Astrocyte (in vitro differentiated cells and primary cell): ENCODE results near the gene AP5S1. TPM values are rescaled to one million over a fixed set of nuclear protein-coding genes. Genes with fewer than 3 reads are reported as not detected.

ENCODE experiments used
- DNase-seq: peaks from one replicate; pipeline ENCODE4 v3.0.0-alpha.2; 2010; ENCODE audit warnings: low read depth
- FAIRE-seq: peaks from 2 replicates; lab custom pipeline; 2011; peaks lifted over from hg19 to GRCh38; lab: Jason Lieb, UNC
- H2AFZ ChIP-seq: 2 replicates; pipeline ENCODE4 v1.6.0; 2012; ENCODE audit warnings: low read depth, low read length, inconsistent platforms
- H3K27ac ChIP-seq: 2 replicates; pipeline ENCODE4 v1.5.1; 2011; ENCODE audit warnings: low read depth, low read length, inconsistent platforms
- H3K27me3 ChIP-seq: 2 replicates; pipeline ENCODE4 v1.6.0; 2011; ENCODE audit warnings: low read length, inconsistent platforms; ENCODE audit not compliant: insufficient read depth
- H3K36me3 ChIP-seq: 2 replicates; pipeline ENCODE4 v1.5.1; 2011; ENCODE audit warnings: low read length, inconsistent platforms; ENCODE audit not compliant: insufficient read depth
- H3K4me1 ChIP-seq: 2 replicates; pipeline ENCODE4 v1.5.1; 2011; ENCODE audit warnings: low read length, inconsistent platforms; ENCODE audit not compliant: insufficient read depth
- H3K4me2 ChIP-seq: 2 replicates; pipeline ENCODE4 v1.6.0; 2012; ENCODE audit warnings: low read length, inconsistent platforms
- H3K4me3 ChIP-seq: 2 replicates; pipeline ENCODE4 v1.5.1; 2011; ENCODE audit warnings: low read depth, mild to moderate bottlenecking, low read length, inconsistent platforms; ENCODE audit not compliant: insufficient read depth
- H3K79me2 ChIP-seq: 2 replicates; pipeline ENCODE4 v1.6.0; 2012; ENCODE audit warnings: mild to moderate bottlenecking, low read length, inconsistent platforms; ENCODE audit not compliant: insufficient read depth
- H3K9ac ChIP-seq: 2 replicates; pipeline ENCODE4 v1.6.0; 2012; ENCODE audit warnings: mild to moderate bottlenecking, low read length, inconsistent platforms
- H3K9me3 ChIP-seq: 2 replicates; pipeline ENCODE4 v1.5.1; 2012; ENCODE audit warnings: low read depth, mild to moderate bottlenecking, low read length, inconsistent platforms; ENCODE audit not compliant: insufficient read depth
- H4K20me1 ChIP-seq: 2 replicates; pipeline ENCODE4 v1.6.0; 2012; ENCODE audit warnings: low read length, inconsistent platforms; ENCODE audit not compliant: insufficient read depth
- H3K27ac Mint-ChIP-seq: one replicate; pipeline ENCODE4 v1.8.0; 2021; ENCODE audit warnings: mild to moderate bottlenecking, mixed read lengths; ENCODE audit not compliant: unreplicated experiment
- H3K27me3 Mint-ChIP-seq: one replicate; pipeline ENCODE4 v1.8.0; 2021; ENCODE audit warnings: low read depth, mixed read lengths; ENCODE audit not compliant: unreplicated experiment
- H3K36me3 Mint-ChIP-seq: one replicate; pipeline ENCODE4 v1.8.0; 2021; ENCODE audit warnings: low read depth, mixed read lengths; ENCODE audit not compliant: unreplicated experiment
- H3K4me1 Mint-ChIP-seq: one replicate; pipeline ENCODE4 v1.8.0; 2021; ENCODE audit warnings: low read depth, mixed read lengths; ENCODE audit not compliant: unreplicated experiment
- H3K4me3 Mint-ChIP-seq: one replicate; pipeline ENCODE4 v1.8.0; 2021; ENCODE audit warnings: mild to moderate bottlenecking, moderate library complexity, mixed read lengths; ENCODE audit not compliant: unreplicated experiment
- H3K9me3 Mint-ChIP-seq: one replicate; pipeline ENCODE4 v1.8.0; 2021; ENCODE audit warnings: mild to moderate bottlenecking, mixed read lengths; ENCODE audit not compliant: unreplicated experiment
- CTCF ChIP-seq: IDR thresholded peaks from 2 replicates; pipeline ENCODE4 v1.5.1; 2011; ENCODE audit warnings: low read depth, mild to moderate bottlenecking, inconsistent platforms, low read length, moderate library complexity; ENCODE audit not compliant: insufficient read depth
- EZH2 ChIP-seq: IDR thresholded peaks from 2 replicates; pipeline ENCODE4 v1.6.1; 2012; ENCODE audit warnings: mild to moderate bottlenecking, low read length, inconsistent platforms; ENCODE audit not compliant: insufficient read depth
- total RNA-seq: library from RNA; stranded (reverse); gene quantifications from 2 replicates; pipeline ENCODE4 v1.2.1, GENCODE V29; 2021

AP5S1 gene
- total RNA-seq, 1 donor from 2014 or later: 12.6 TPM

GRCh38 chr20:3818155-3819151 is 1.9 kb upstream of the AP5S1 start:
- Histone ChIP-seq H3K36me3 (peaks cover 6% of the 10 kb centered on the region), H3K27ac (no peak overlapping the region), H3K9ac (no peak overlapping the region), H2AFZ (no peak overlapping the region), H3K4me2 (no peak overlapping the region), H3K4me3 (no peak overlapping the region), H3K4me1 (peaks cover 15% of the 10 kb centered on the region), H3K79me2 (peaks cover 15% of the 10 kb centered on the region), H3K9me3 (no peaks in the 10 kb centered on the region), H4K20me1 (no peaks in the 10 kb centered on the region), H3K27me3 (no peaks in the 10 kb centered on the region)
- TF ChIP-seq EZH2 (no peak), CTCF (peak; percentile 68)
- Mint-ChIP-seq H3K36me3 (no peaks in the 10 kb centered on the region), H3K27ac (peak overlapping the region; percentile 34), H3K4me3 (peak overlapping the region; percentile 70), H3K4me1 (peaks cover 7% of the 10 kb centered on the region), H3K9me3 (no peaks in the 10 kb centered on the region), H3K27me3 (peaks cover 9% of the 10 kb centered on the region)
- DNase-seq (peak; percentile 65), FAIRE-seq (no peak)

GRCh38 chr20:3819411-3820047 is 818 bp upstream of the AP5S1 start:
- H3K9me3 Mint-ChIP-seq: no peaks in the 10 kb centered on the region
- H3K36me3 ChIP-seq: peaks cover 11% of the 10 kb centered on the region
- peaks cover 15% of the 10 kb centered on the region for H3K79me2 ChIP-seq
- H2AFZ ChIP-seq: peak overlapping the region; percentile 98
- H3K4me3 ChIP-seq: peak overlapping the region; percentile 94
- peaks cover 15% of the 10 kb centered on the region for H3K4me1 ChIP-seq
- DNase-seq: no peak
- peaks cover 7% of the 10 kb centered on the region for H3K4me1 Mint-ChIP-seq
- peaks cover 2% of the 10 kb centered on the region for H3K36me3 Mint-ChIP-seq
- H3K27me3 Mint-ChIP-seq: peaks cover 9% of the 10 kb centered on the region
- peak overlapping the region; percentile 80 for H3K27ac Mint-ChIP-seq
- H3K4me2 ChIP-seq: peak overlapping the region; percentile 97
- H3K4me3 Mint-ChIP-seq: peak overlapping the region; percentile 77
- H3K9ac ChIP-seq: peak overlapping the region; percentile 99
- H3K27ac ChIP-seq: peak overlapping the region; percentile 100
- H4K20me1 ChIP-seq: no peaks in the 10 kb centered on the region
- no peak for FAIRE-seq
- TF ChIP-seq CTCF (no peak), EZH2 (no peak)
- H3K9me3 ChIP-seq: no peaks in the 10 kb centered on the region
- no peaks in the 10 kb centered on the region for H3K27me3 ChIP-seq
